Neural cell (in vitro differentiated cells): Measurements from ENCODE around the gene DLEU7. TPM values are rescaled to one million over a fixed set of nuclear protein-coding genes. Genes with fewer than 3 reads are reported as not detected.

Experiments
- H2AFZ ChIP-seq: fragments of 200-600, 300-800 bp; sonication (generic), shearing (Covaris generic); 2 replicates; pipeline ENCODE4 v1.6.0; 2014; ENCODE audit warnings: low read depth, mild to moderate bottlenecking, antibody characterized with exemption, low read length, moderate library complexity
- H3F3A ChIP-seq: fragments of 200-600 bp; shearing (Covaris generic); 2 replicates; pipeline ENCODE4 v1.6.1; 2016; ENCODE audit warnings: mild to moderate bottlenecking, moderate library complexity, mixed read lengths, antibody characterized with exemption, low read length; ENCODE audit not compliant: insufficient read depth, poor library complexity, severe bottlenecking
- H3K27ac ChIP-seq: fragments of 200-600, 300-800 bp; sonication (generic), shearing (Covaris generic); 2 replicates; pipeline ENCODE4 v1.5.1; 2014; ENCODE audit warnings: mild to moderate bottlenecking, low read length, moderate library complexity
- H3K27me3 ChIP-seq: fragments of 300-800, 200-600 bp; sonication (generic), shearing (Covaris generic); 2 replicates; pipeline ENCODE4 v1.6.0; 2014; ENCODE audit warnings: mild to moderate bottlenecking, low read depth, low read length, moderate library complexity; ENCODE audit not compliant: insufficient read depth
- H3K36me3 ChIP-seq: fragments of 300-800, 200-600 bp; sonication (generic), shearing (Covaris generic); 2 replicates; pipeline ENCODE4 v1.5.1; 2014; ENCODE audit warnings: mild to moderate bottlenecking, antibody characterized with exemption, low read length, moderate library complexity; ENCODE audit not compliant: insufficient read depth
- H3K4me2 ChIP-seq: fragments of 300-800, 200-600 bp; sonication (generic), shearing (Covaris generic); 2 replicates; pipeline ENCODE4 v1.6.0; 2014; ENCODE audit warnings: mild to moderate bottlenecking, low read length
- H3K4me3 ChIP-seq: fragments of 300-800, 200-600 bp; sonication (generic), shearing (Covaris generic); 2 replicates; pipeline ENCODE4 v1.5.1; 2014; ENCODE audit warnings: mild to moderate bottlenecking, low read length, moderate library complexity
- H3K79me2 ChIP-seq: fragments of 200-600 bp; shearing (Covaris generic); replicated peaks from 2 replicates; pipeline ENCODE4 v1.6.0; 2014; ENCODE audit warnings: mild to moderate bottlenecking, low read length, moderate library complexity; ENCODE audit not compliant: insufficient read depth
- H3K9ac ChIP-seq: fragments of 300-800, 200-600 bp; sonication (generic), shearing (Covaris generic); 2 replicates; pipeline ENCODE4 v1.6.1; 2016; ENCODE audit warnings: mild to moderate bottlenecking, low read length, mixed read lengths
- H3K9me2 ChIP-seq: fragments of 200-600 bp; shearing (Covaris generic); 2 replicates; pipeline ENCODE4 v1.6.1; 2016; ENCODE audit warnings: mild to moderate bottlenecking, low read length, mixed read lengths; ENCODE audit not compliant: insufficient read depth
- H3K9me3 ChIP-seq: fragments of 200-600, 300-800 bp; sonication (generic), shearing (Covaris generic); 2 replicates; pipeline ENCODE4 v1.6.1; 2016; ENCODE audit warnings: mild to moderate bottlenecking, mixed run types, low read length, moderate library complexity, mixed read lengths
- H4K20me1 ChIP-seq: fragments of 200-600 bp; shearing (Covaris generic); 2 replicates; pipeline ENCODE4 v1.6.1; 2016; ENCODE audit warnings: mild to moderate bottlenecking, mixed run types; ENCODE audit not compliant: insufficient read depth
- CTCF ChIP-seq: fragments of 450-650 bp; IDR thresholded peaks from 2 replicates; pipeline ENCODE4 v1.5.1; 2014; ENCODE audit warnings: antibody characterized with exemption, mild to moderate bottlenecking, moderate library complexity; ENCODE audit not compliant: poor library complexity, severe bottlenecking
- EP300 ChIP-seq: fragments of 450-650 bp; conservative IDR thresholded peaks from 2 replicates; pipeline ENCODE4 v1.6.1; 2014; ENCODE audit warnings: antibody characterized with exemption, mild to moderate bottlenecking, moderate library complexity; ENCODE audit not compliant: poor library complexity, severe bottlenecking
- EZH2 ChIP-seq: fragments of 200-600, 300-800 bp; shearing (Covaris generic), sonication (generic); IDR thresholded peaks from 2 replicates; pipeline ENCODE4 v1.6.1; 2014; ENCODE audit warnings: antibody characterized with exemption, low read length, borderline replicate concordance, mild to moderate bottlenecking; ENCODE audit not compliant: insufficient read depth, poor library complexity, severe bottlenecking
- MXI1 ChIP-seq: fragments of 450-650 bp; conservative IDR thresholded peaks from 2 replicates; pipeline ENCODE4 v1.6.1; 2014; ENCODE audit warnings: antibody characterized with exemption, mild to moderate bottlenecking; ENCODE audit not compliant: poor library complexity, severe bottlenecking
- POLR2AphosphoS5 ChIP-seq: IDR thresholded peaks from 2 replicates; pipeline ENCODE4 v1.6.1; 2012
- RAD21 ChIP-seq: fragments of 450-650 bp; conservative IDR thresholded peaks from 2 replicates; pipeline ENCODE4 v1.6.1; 2014; ENCODE audit warnings: antibody characterized with exemption, mild to moderate bottlenecking, moderate library complexity
- SMC3 ChIP-seq: fragments of 450-650 bp; conservative IDR thresholded peaks from 2 replicates; pipeline ENCODE4 v1.6.1; 2014; ENCODE audit warnings: antibody characterized with exemption, mild to moderate bottlenecking, moderate library complexity; ENCODE audit not compliant: poor library complexity
- TAF1 ChIP-seq: IDR thresholded peaks from 2 replicates; pipeline ENCODE4 v1.6.1; 2012; ENCODE audit warnings: low read depth
- polyA plus RNA-seq: library from polyadenylated mRNA; depleted of rRNA; stranded (reverse); fragments of >200 nt; gene quantifications from 2 replicates; pipeline ENCODE4 v1.2.3, GENCODE V29; 2014
- TF ChIP-seq, protein P1 (sequence below): IDR thresholded peaks from 2 replicates; pipeline ENCODE4 v1.6.1; 2012; ENCODE audit warnings: borderline replicate concordance

DLEU7 gene
- polyA plus RNA-seq, 1 donor from 2014 or later = 0.26 TPM

- Histone ChIP-seq H3K9me3 (no peaks in the 10 kb centered on the region), H2AFZ (no peak overlapping the region), H4K20me1 (no peaks in the 10 kb centered on the region), H3K4me2 (no peak overlapping the region), H3K4me3 (no peak overlapping the region), H3K9ac (no peak overlapping the region), H3K36me3 (no peaks in the 10 kb centered on the region), H3K27me3 (peaks cover 16% of the 10 kb centered on the region), H3K9me2 (no peaks in the 10 kb centered on the region), H3F3A (no peaks in the 10 kb centered on the region), H3K27ac (no peak overlapping the region), H3K79me2 (no peaks in the 10 kb centered on the region)
- TF ChIP-seq EP300 (no peak), RAD21 (no peak), TAF1 (no peak), MXI1 (no peak), CTCF (no peak), POLR2AphosphoS5 (no peak), EZH2 (no peak), SMC3 (no peak)
- TF ChIP-seq, protein P1, sequence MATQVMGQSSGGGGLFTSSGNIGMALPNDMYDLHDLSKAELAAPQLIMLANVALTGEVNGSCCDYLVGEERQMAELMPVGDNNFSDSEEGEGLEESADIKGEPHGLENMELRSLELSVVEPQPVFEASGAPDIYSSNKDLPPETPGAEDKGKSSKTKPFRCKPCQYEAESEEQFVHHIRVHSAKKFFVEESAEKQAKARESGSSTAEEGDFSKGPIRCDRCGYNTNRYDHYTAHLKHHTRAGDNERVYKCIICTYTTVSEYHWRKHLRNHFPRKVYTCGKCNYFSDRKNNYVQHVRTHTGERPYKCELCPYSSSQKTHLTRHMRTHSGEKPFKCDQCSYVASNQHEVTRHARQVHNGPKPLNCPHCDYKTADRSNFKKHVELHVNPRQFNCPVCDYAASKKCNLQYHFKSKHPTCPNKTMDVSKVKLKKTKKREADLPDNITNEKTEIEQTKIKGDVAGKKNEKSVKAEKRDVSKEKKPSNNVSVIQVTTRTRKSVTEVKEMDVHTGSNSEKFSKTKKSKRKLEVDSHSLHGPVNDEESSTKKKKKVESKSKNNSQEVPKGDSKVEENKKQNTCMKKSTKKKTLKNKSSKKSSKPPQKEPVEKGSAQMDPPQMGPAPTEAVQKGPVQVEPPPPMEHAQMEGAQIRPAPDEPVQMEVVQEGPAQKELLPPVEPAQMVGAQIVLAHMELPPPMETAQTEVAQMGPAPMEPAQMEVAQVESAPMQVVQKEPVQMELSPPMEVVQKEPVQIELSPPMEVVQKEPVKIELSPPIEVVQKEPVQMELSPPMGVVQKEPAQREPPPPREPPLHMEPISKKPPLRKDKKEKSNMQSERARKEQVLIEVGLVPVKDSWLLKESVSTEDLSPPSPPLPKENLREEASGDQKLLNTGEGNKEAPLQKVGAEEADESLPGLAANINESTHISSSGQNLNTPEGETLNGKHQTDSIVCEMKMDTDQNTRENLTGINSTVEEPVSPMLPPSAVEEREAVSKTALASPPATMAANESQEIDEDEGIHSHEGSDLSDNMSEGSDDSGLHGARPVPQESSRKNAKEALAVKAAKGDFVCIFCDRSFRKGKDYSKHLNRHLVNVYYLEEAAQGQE = no peak
These were observed 4.0 kb upstream of the DLEU7 start for GRCh38 chr13:50847501-50847900.

DNA sequence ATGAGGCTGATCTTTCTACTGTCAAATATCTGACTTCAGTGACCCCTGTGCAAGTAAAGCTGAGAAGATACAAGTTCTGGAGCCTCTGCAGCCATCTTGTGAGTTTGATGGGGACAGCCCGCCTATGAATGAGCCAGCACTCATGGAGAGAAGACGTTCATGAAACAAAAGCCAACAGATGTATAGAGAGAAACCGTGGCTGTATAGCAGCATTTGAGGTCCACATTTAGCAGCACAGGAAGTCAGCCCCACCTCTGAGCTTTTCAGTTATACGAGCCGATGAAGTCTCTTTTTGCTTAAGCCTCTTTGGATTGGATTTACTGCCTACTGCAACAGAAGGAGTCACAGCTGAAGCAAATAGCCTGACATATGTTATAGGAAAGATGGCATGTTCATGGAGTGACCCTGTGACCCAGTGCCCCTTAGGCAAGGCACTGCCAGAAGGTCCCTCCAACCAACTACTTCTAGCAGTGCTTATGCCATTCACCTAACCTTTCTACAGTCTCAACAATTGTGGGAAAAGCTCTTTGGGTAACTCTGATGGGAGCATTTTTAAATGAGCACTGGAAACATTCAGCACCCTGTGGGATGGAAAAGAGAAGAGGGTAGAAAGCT is 3.5 kb upstream of the DLEU7 start:
- Histone ChIP-seq H3K36me3 (no peaks in the 10 kb centered on the region), H2AFZ (no peak overlapping the region), H3K4me2 (no peak overlapping the region), H3K27me3 (peaks cover 21% of the 10 kb centered on the region), H3K9ac (no peak overlapping the region), H3K27ac (no peak overlapping the region), H3K79me2 (no peaks in the 10 kb centered on the region), H3F3A (no peaks in the 10 kb centered on the region), H3K9me2 (no peaks in the 10 kb centered on the region), H3K4me3 (no peak overlapping the region), H4K20me1 (no peaks in the 10 kb centered on the region), H3K9me3 (no peaks in the 10 kb centered on the region)
- TF ChIP-seq EZH2 (no peak), EP300 (no peak), CTCF (no peak), SMC3 (no peak), RAD21 (no peak), MXI1 (no peak), TAF1 (no peak), POLR2AphosphoS5 (no peak)
- TF ChIP-seq, protein P1 = no peak
